ENCODE data around the gene GAB2.

GAB2 gene

GRCh38 chr11:78219493-78220217 lies 198.0 kb downstream of the GAB2 start:
- DNase-seq: no peak

GRCh38 chr11:78218707-78219492 lies 198.7 kb downstream of the GAB2 start:
- no peak for DNase-seq

- no peak for DNase-seq
Measured at GRCh38 chr11:78217650-78218541, 199.7 kb downstream of the GAB2 start.

- DNase-seq: no peak
Measured at GRCh38 chr11:78216571-78217287, 200.9 kb downstream of the GAB2 start.

GRCh38 chr11:78216021-78216420 lies 201.6 kb downstream of the GAB2 start:
- no peak for DNase-seq

GRCh38 chr11:78214331-78215194 lies 203.1 kb downstream of the GAB2 start:
- no peak for DNase-seq

GRCh38 chr11:78213526-78214330 lies 203.9 kb downstream of the GAB2 start:
- DNase-seq: no peak

- DNase-seq: peak in 1 of 4 experiments; percentile 2
Measured at GRCh38 chr11:78212586-78213371, 204.8 kb downstream of the GAB2 start.

- no peak for DNase-seq
Measured at GRCh38 chr11:78211565-78211964, 206.1 kb downstream of the GAB2 start.

- no peak for DNase-seq
Measured at GRCh38 chr11:78210000-78210608, 207.5 kb downstream of the GAB2 start.

GRCh38 chr11:78209478-78209877 lies 208.1 kb downstream of the GAB2 start:
- DNase-seq: no peak

GRCh38 chr11:78208257-78209165 lies 209.1 kb downstream of the GAB2 start:
- peak in 1 of 4 experiments; percentile 13 for DNase-seq

- no peak for DNase-seq
Measured at GRCh38 chr11:78207532-78208256, 209.9 kb downstream of the GAB2 start.

GRCh38 chr11:78205691-78206090 lies 211.9 kb downstream of the GAB2 start:
- DNase-seq: no peak

- no peak for DNase-seq
Measured at GRCh38 chr11:78205256-78205655, 212.4 kb downstream of the GAB2 start.

GRCh38 chr11:78203184-78203583 lies 214.4 kb downstream of the GAB2 start:
- DNase-seq: peak; percentile 51 to 74 (median 59)

GRCh38 chr11:78202733-78203167 lies 214.9 kb downstream of the GAB2 start:
- DNase-seq: peak in 3 of 4 experiments; percentile 17 to 26 (median 21)
